ENCODE results near the gene KLK15. TPM values are rescaled to one million over a fixed set of nuclear protein-coding genes. Genes with fewer than 3 reads are reported as not detected.

The KLK15 gene
- total and polyA plus RNA-seq, 11 donors = not detected

DNA sequence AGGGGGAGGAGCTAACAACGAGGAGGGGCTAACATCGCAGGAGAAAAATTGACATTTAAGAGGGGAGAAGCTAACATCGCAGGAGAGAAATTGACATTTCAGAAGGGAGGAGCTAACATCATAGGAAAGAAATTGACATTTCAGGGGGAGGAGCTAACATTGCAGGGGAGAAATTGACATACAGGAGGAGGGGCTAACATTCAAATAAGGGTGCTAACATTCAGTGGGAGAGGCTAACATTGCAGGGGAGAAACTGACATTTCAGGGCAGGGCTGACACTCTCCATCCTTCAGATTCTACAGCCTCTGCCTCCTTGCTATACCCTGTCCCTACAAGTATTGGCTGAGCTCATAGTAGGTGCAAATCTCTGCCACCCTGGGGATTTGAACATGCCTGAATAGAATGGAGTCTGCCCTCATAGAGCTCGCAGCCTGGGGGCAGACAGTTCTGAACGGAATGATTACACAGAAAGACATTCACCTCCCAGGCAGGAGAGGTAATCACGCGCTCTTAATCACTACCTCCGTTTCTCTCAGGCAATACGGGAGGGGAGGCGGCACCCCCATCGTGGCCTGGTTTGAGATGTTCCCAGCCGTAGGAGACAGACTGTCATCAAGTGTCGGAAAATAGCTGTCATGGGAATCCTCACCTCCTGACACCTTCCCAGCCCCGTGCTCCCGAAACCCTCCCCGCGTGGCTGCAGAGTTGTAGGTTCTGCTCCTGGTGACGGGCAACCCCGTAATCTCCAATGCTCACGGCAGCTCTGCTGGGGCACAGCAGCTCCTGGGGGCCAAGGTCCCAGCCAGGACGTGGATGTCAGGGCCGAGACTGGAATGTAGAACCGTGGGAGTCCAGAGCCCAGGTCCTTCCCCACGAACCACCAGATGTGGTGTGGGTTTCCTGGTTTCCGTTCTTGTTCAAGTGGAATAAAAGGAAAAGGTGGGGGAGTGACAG, 53.6 kb downstream of the KLK15 start:
- no peaks in the 10 kb centered on the region for H3K36me3 ChIP-seq
- intact Hi-C loops (cut with DNase I) = loop anchor here in 9 of 10 donors (5.0 to 10.0 kb wide), 8 partner anchors 72 to 422 kb away; partner anchors contain the start of gene NAPSA (in 4 of the 9)
- peaks cover 0 to 6% (median 0%) of the 10 kb centered on the region in 12 donors for H3K4me1 ChIP-seq
- ATAC-seq (no peak), DNase-seq (no peak)
- H3K27me3 ChIP-seq = peaks cover 28 to 86% (median 59%) of the 10 kb centered on the region in 9 donors
- no peak overlapping the region for H3K27ac ChIP-seq
- H3K9me3 ChIP-seq = peaks cover 0 to 8% (median 1%) of the 10 kb centered on the region in 12 donors
- no peak for TF ChIP-seq POLR2A (IDR thresholded peaks at IDR 0.05)
- TF ChIP-seq, protein P1, sequence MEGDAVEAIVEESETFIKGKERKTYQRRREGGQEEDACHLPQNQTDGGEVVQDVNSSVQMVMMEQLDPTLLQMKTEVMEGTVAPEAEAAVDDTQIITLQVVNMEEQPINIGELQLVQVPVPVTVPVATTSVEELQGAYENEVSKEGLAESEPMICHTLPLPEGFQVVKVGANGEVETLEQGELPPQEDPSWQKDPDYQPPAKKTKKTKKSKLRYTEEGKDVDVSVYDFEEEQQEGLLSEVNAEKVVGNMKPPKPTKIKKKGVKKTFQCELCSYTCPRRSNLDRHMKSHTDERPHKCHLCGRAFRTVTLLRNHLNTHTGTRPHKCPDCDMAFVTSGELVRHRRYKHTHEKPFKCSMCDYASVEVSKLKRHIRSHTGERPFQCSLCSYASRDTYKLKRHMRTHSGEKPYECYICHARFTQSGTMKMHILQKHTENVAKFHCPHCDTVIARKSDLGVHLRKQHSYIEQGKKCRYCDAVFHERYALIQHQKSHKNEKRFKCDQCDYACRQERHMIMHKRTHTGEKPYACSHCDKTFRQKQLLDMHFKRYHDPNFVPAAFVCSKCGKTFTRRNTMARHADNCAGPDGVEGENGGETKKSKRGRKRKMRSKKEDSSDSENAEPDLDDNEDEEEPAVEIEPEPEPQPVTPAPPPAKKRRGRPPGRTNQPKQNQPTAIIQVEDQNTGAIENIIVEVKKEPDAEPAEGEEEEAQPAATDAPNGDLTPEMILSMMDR (IDR thresholded peaks at IDR 0.05) = no peak
- 26 to 32% (median 27%) methylated on average over 16 to 25 of the region's 25 CpGs for WGBS, 4 donors
- H3K4me3 ChIP-seq = no peak overlapping the region

DNA sequence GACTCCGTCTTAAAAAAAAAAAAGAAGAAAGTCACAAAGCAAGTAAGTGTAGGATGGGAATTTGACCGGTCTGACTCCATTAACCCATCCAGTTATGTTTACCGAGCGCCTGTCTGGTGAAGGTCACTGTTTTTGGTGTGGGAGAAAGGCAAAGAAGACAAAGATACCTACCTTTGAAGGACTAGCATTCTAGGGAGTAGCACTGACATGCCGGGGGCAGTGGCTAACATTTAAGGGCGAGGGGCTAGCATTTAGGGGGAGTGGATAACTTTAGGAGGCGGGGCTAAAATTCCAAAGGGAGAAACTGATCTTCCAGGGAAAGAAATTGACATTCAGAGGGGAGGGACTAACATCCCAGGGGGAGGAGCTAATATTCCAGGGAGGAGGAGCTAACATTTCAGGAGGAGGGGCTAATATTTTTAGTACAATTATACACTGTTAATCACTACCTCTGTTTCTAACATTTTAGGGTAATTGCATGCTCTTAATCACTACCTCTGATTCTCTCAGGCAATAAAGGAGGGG, 54.4 kb downstream of the KLK15 start:
- DNase-seq = no peak
- no peak for TF ChIP-seq POLR2A (IDR thresholded peaks at IDR 0.05)
- TF ChIP-seq, protein P1 (IDR thresholded peaks at IDR 0.05) = no peak
- Histone ChIP-seq H3K9me3 (peaks cover 0 to 8% (median 1%) of the 10 kb centered on the region in 12 donors), H3K36me3 (no peaks in the 10 kb centered on the region), H3K27me3 (peaks cover 28 to 92% (median 61%) of the 10 kb centered on the region in 9 donors), H3K27ac (no peak overlapping the region), H3K4me3 (no peak overlapping the region), H3K4me1 (peaks cover 0 to 6% (median 0%) of the 10 kb centered on the region in 12 donors)
- no peak for ATAC-seq
- intact Hi-C loops (cut with DNase I) = no loop called here
- 60 to 66% (median 63%) methylated on average over 7 of the region's 7 CpGs for WGBS, 4 donors

DNA sequence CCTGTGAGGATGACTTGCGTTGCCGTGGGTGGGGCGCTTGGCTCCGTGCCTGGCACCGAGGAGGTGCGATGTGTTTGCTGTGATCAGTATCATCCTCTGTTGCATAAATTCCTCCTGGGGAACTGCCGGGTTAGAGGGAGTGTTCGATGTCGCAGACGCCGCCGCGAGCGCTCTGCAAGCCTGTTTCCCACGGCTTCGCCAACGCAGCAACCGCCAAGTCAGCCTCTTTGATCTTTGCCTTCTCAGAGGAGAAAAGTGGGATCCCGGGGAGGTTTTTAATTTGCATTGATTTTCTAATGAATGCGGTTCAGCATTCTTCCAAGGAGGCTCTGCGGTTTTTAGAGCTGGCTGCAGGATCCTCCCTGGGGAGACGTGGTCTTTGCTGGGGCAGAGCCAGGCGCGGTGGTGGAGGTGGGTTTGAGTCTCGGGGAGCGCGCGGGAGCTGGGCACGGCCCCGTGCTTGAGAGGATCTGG, 55.5 kb downstream of the KLK15 start:
- intact Hi-C loops (cut with DNase I) = no loop called here
- Histone ChIP-seq H3K4me1 (peaks cover 0 to 3% (median 0%) of the 10 kb centered on the region in 12 donors), H3K36me3 (no peaks in the 10 kb centered on the region), H3K27ac (no peak overlapping the region), H3K27me3 (peaks cover 28 to 96% (median 61%) of the 10 kb centered on the region in 9 donors), H3K9me3 (peaks cover 0 to 8% (median 1%) of the 10 kb centered on the region in 12 donors), H3K4me3 (no peak overlapping the region)
- DNase-seq (no peak), ATAC-seq (no peak)
- no peak for TF ChIP-seq POLR2A (IDR thresholded peaks at IDR 0.05)
- TF ChIP-seq, protein P1 (IDR thresholded peaks at IDR 0.05) = no peak
- WGBS, 4 donors = 0 to 2% (median 1%) methylated on average over 17 to 30 of the region's 30 CpGs

DNA sequence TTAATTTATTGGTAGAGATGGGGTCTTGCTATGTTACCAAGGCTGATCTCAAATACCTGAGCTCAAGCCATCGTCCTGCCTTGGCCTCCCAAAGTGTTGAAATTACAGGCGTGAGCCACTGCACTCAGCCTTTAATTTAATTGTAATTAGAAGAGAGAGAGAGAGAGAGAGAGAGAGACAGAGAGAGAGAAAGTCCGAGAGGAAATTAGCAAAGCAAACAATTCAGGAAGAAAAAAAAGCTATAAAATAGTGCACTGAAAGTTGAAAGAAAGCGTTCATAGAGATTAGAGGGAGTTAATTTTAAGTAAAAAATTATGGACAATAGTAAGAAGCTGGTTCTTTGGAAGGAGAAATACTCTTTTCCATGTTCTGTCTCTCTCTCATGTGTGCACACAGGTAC, 56.1 kb downstream of the KLK15 start:
- WGBS, 4 donors = 40 to 55% (median 42%) methylated on average over 4 of the region's 4 CpGs
- TF ChIP-seq, protein P1 (IDR thresholded peaks at IDR 0.05) = no peak
- no peak for TF ChIP-seq POLR2A (IDR thresholded peaks at IDR 0.05)
- DNase-seq (no peak), ATAC-seq (no peak)
- Histone ChIP-seq H3K36me3 (no peaks in the 10 kb centered on the region), H3K9me3 (peaks cover 0 to 12% (median 2%) of the 10 kb centered on the region in 12 donors), H3K27me3 (peaks cover 28 to 96% (median 57%) of the 10 kb centered on the region in 9 donors), H3K27ac (no peak overlapping the region), H3K4me1 (peaks cover 0 to 3% (median 0%) of the 10 kb centered on the region in 12 donors), H3K4me3 (no peak overlapping the region)
- intact Hi-C loops (cut with DNase I) = no loop called here

Measured in heart left ventricle (tissue), 16 donors.